ENCODE measurements around the gene ADAMTS7. TPM values are rescaled to one million over a fixed set of nuclear protein-coding genes. Genes with fewer than 3 reads are reported as not detected.
A peak's percentile ranks its signal among the peaks of the same experiment; 100 is the strongest.

Gene ADAMTS7
- 27.4 and 33.4 TPM in 2 replicates for total RNA-seq

GRCh38 chr15:78811124-78811824 is at the start of gene ADAMTS7:
Gene ADAMTS7, minus strand, starts transcription at chr15:78811464. Its CDS starts 244 bp downstream, at chr15:78811220.
- no peaks in the 10 kb centered on the region for H3K36me3 ChIP-seq (ENCODE audit: control insufficient read depth, insufficient read depth, low read length)
- peak; percentile 21 for DNase-seq (ENCODE audit: low read depth)
- no peaks in the 10 kb centered on the region for H3K27me3 ChIP-seq (ENCODE audit: control insufficient read depth, insufficient read depth, low read length)
- TF ChIP-seq CTCF (IDR thresholded peaks at IDR 0.05; ENCODE audit: insufficient read depth, low read length, poor library complexity, severe bottlenecking), result peak; percentile 76
- H3K4me3 ChIP-seq (ENCODE audit: low read depth, low read length), result peak within 1 kb of the TSS; percentile 77

GRCh38 chr15:78859971-78860719 is 48.9 kb upstream of the ADAMTS7 start:
- peak; percentile 47 for DNase-seq (ENCODE audit: low read depth)
- TF ChIP-seq CTCF (IDR thresholded peaks at IDR 0.05; ENCODE audit: insufficient read depth, low read length, poor library complexity, severe bottlenecking), result peak; percentile 67
- Histone ChIP-seq H3K4me3 (ENCODE audit: low read depth, low read length) (peak overlapping the region; percentile 59), H3K36me3 (ENCODE audit: control insufficient read depth, insufficient read depth, low read length) (no peaks in the 10 kb centered on the region), H3K27me3 (ENCODE audit: control insufficient read depth, insufficient read depth, low read length) (no peaks in the 10 kb centered on the region)

- TF ChIP-seq CTCF (IDR thresholded peaks at IDR 0.05; ENCODE audit: insufficient read depth, low read length, poor library complexity, severe bottlenecking), result no peak
- no peak for DNase-seq (ENCODE audit: low read depth)
- H3K4me3 ChIP-seq (ENCODE audit: low read depth, low read length), result no peak overlapping the region
- H3K36me3 ChIP-seq (ENCODE audit: control insufficient read depth, insufficient read depth, low read length), result no peaks in the 10 kb centered on the region
- no peaks in the 10 kb centered on the region for H3K27me3 ChIP-seq (ENCODE audit: control insufficient read depth, insufficient read depth, low read length)
Measured at GRCh38 chr15:78855746-78856145, 44.5 kb upstream of the ADAMTS7 start.

GRCh38 chr15:78854833-78855372 is 43.6 kb upstream of the ADAMTS7 start:
- Histone ChIP-seq H3K27me3 (ENCODE audit: control insufficient read depth, insufficient read depth, low read length) (no peaks in the 10 kb centered on the region), H3K4me3 (ENCODE audit: low read depth, low read length) (no peak overlapping the region), H3K36me3 (ENCODE audit: control insufficient read depth, insufficient read depth, low read length) (no peaks in the 10 kb centered on the region)
- no peak for TF ChIP-seq CTCF (IDR thresholded peaks at IDR 0.05; ENCODE audit: insufficient read depth, low read length, poor library complexity, severe bottlenecking)
- no peak for DNase-seq (ENCODE audit: low read depth)

- H3K36me3 ChIP-seq (ENCODE audit: control insufficient read depth, insufficient read depth, low read length), result no peaks in the 10 kb centered on the region
- DNase-seq (ENCODE audit: low read depth), result no peak
- H3K4me3 ChIP-seq (ENCODE audit: low read depth, low read length), result no peak overlapping the region
- no peak for TF ChIP-seq CTCF (IDR thresholded peaks at IDR 0.05; ENCODE audit: insufficient read depth, low read length, poor library complexity, severe bottlenecking)
- H3K27me3 ChIP-seq (ENCODE audit: control insufficient read depth, insufficient read depth, low read length), result no peaks in the 10 kb centered on the region
Measured at GRCh38 chr15:78853500-78853899, 42.2 kb upstream of the ADAMTS7 start.
